Mesendoderm (in vitro differentiated cells): ENCODE results near the gene C15orf39.
"Not testable (repeated sequence)": the region's sequence is repeated elsewhere in the genome, so short reads cannot be mapped to it uniquely, and the experiment has no call there.

Source experiments
- DNase-seq: peaks from one replicate; pipeline ENCODE4 v3.0.0; 2013
- H2AK5ac ChIP-seq: 2 replicates; pipeline ENCODE4 v1.6.1; 2013; ENCODE audit warnings: low read length, inconsistent platforms
- H2BK120ac ChIP-seq: 2 replicates; pipeline ENCODE4 v1.6.1; 2013; ENCODE audit warnings: low read depth, mild to moderate bottlenecking, low read length, moderate library complexity, mixed read lengths
- H2BK15ac ChIP-seq: replicated peaks from 2 replicates; pipeline ENCODE4 v1.6.1; 2013; ENCODE audit warnings: low read depth, mild to moderate bottlenecking, moderate library complexity
- H2BK5ac ChIP-seq: 2 replicates; pipeline ENCODE4 v1.6.1; 2013; ENCODE audit warnings: low read length, inconsistent platforms
- H3K18ac ChIP-seq: 2 replicates; pipeline ENCODE4 v1.6.1; 2013; ENCODE audit warnings: mild to moderate bottlenecking, low read length, mixed read lengths
- H3K23ac ChIP-seq: one replicate; pipeline ENCODE4 v1.6.1; 2013; ENCODE audit warnings: low read length
- H3K27ac ChIP-seq: 2 replicates; pipeline ENCODE4 v1.5.1; 2013; ENCODE audit warnings: low read depth, mild to moderate bottlenecking, inconsistent platforms, low read length, moderate library complexity
- H3K27me3 ChIP-seq: 2 replicates; pipeline ENCODE4 v1.6.1; 2013; ENCODE audit warnings: low read length, control low read depth, mild to moderate bottlenecking, inconsistent platforms; ENCODE audit not compliant: insufficient read depth, poor library complexity
- H3K36me3 ChIP-seq: 2 replicates; pipeline ENCODE4 v1.6.1; 2013; ENCODE audit warnings: low read length, inconsistent platforms; ENCODE audit not compliant: control insufficient read depth, insufficient read depth
- H3K4ac ChIP-seq: one replicate; pipeline ENCODE4 v1.6.1; 2013; ENCODE audit warnings: low read depth, mild to moderate bottlenecking, low read length, moderate library complexity
- H3K4me1 ChIP-seq: 2 replicates; pipeline ENCODE4 v1.6.1; 2013; ENCODE audit warnings: low read depth, low read length, inconsistent platforms; ENCODE audit not compliant: control insufficient read depth
- H3K4me2 ChIP-seq: 2 replicates; pipeline ENCODE4 v1.6.1; 2013; ENCODE audit warnings: low read length
- H3K4me3 ChIP-seq: 2 replicates; pipeline ENCODE4 v1.5.1; 2013; ENCODE audit warnings: mild to moderate bottlenecking, low read length
- H3K56ac ChIP-seq: one replicate; pipeline ENCODE4 v1.6.1; 2013; ENCODE audit warnings: low read length
- H3K79me1 ChIP-seq: 2 replicates; pipeline ENCODE4 v1.6.1; 2013; ENCODE audit warnings: low read length, inconsistent platforms
- H3K79me2 ChIP-seq: 2 replicates; pipeline ENCODE4 v1.6.1; 2013; ENCODE audit warnings: mild to moderate bottlenecking, low read length; ENCODE audit not compliant: control insufficient read depth, insufficient read depth
- H3K9ac ChIP-seq: 2 replicates; pipeline ENCODE4 v1.6.1; 2013; ENCODE audit warnings: low read length, inconsistent platforms
- H4K5ac ChIP-seq: one replicate; pipeline ENCODE4 v1.6.1; 2013; ENCODE audit warnings: low read length
- H4K8ac ChIP-seq: one replicate; pipeline ENCODE4 v1.6.1; 2013; ENCODE audit warnings: low read depth, mild to moderate bottlenecking, control low read depth, low read length, moderate library complexity
- WGBS: extraction: QIAGEN DNeasy Blood & Tissue Kit; methylation state at CpG from one replicate; pipeline ENCODE4 v1.1.7; 2013; ENCODE audit warnings: low lambda C conversion rate, missing lambda C conversion rate; ENCODE audit not compliant: insufficient coverage; ENCODE audit errors: extremely low coverage; 5-methylcytosine and 5-hydroxymethylcytosine counted together

Gene C15orf39

GRCh38 chr15:75163150-75163564 lies 38.5 kb upstream of the C15orf39 start:
- no CpG with 5 or more reads among the region's 3 CpGs for WGBS
- no peak overlapping the region for H2BK120ac ChIP-seq
- no peaks in the 10 kb centered on the region for H3K27me3 ChIP-seq
- H2AK5ac ChIP-seq, result no peak overlapping the region
- H3K79me1 ChIP-seq, result no peaks in the 10 kb centered on the region
- no peak overlapping the region for H3K56ac ChIP-seq
- DNase-seq, result no peak
- no peak overlapping the region for H3K18ac ChIP-seq
- no peak overlapping the region for H4K8ac ChIP-seq
- peak overlapping the region; percentile 9 for H3K23ac ChIP-seq
- no peaks in the 10 kb centered on the region for H3K79me2 ChIP-seq
- no peaks in the 10 kb centered on the region for H3K36me3 ChIP-seq
- H3K27ac ChIP-seq, result no peak overlapping the region
- H2BK5ac ChIP-seq, result no peak overlapping the region
- H3K4me2 ChIP-seq, result no peak overlapping the region
- H3K4me3 ChIP-seq, result no peak overlapping the region
- H2BK15ac ChIP-seq, result no peak overlapping the region
- no peak overlapping the region for H3K4ac ChIP-seq
- no peaks in the 10 kb centered on the region for H3K4me1 ChIP-seq
- no peak overlapping the region for H4K5ac ChIP-seq
- no peak overlapping the region for H3K9ac ChIP-seq

DNA sequence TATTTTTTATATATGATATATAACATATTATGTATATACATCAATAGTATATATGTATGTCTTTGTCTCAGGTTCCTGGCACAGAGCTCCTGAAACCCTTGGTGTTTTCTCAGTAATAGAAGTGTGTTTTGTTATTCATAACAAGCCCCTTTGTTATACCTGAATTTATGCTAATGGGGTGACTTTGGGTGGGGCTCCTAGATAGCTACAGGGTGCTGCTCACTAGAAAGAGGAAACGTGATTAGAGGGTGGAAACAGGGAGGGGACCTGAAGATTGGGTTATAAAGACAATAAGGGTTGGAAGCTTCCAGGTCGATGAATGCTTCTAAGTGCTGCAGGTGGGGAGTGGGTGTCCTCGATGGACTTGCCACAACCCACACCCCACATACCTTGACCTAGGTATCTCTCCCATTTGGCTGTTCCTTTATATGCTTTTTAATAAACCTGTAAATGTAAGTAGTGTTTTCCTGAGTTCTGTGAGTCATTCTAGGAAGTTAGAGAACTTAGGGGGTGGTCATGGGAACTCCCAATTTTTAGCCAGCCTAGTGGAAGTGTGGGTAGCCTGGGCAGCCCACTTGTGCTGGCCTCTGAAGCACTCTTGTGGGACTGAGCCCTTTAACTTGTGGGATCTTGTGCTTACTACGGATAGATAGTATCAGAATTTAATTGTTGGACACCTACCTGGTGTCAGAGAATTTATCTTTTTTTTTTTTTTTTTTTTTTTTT lies 36.9 kb upstream of the C15orf39 start:
- H3K4me1 ChIP-seq, result no peaks in the 10 kb centered on the region
- H3K4ac ChIP-seq, result no peak overlapping the region
- no peak overlapping the region for H3K27ac ChIP-seq
- H3K36me3 ChIP-seq, result no peaks in the 10 kb centered on the region
- no CpG with 5 or more reads among the region's 4 CpGs for WGBS
- H3K56ac ChIP-seq, result no peak overlapping the region
- H2AK5ac ChIP-seq, result no peak overlapping the region
- no peak overlapping the region for H2BK120ac ChIP-seq
- H3K79me1 ChIP-seq, result no peaks in the 10 kb centered on the region
- H3K18ac ChIP-seq, result no peak overlapping the region
- H3K4me2 ChIP-seq, result no peak overlapping the region
- DNase-seq, result no peak
- H4K5ac ChIP-seq, result no peak overlapping the region
- H4K8ac ChIP-seq, result no peak overlapping the region
- H3K27me3 ChIP-seq, result no peaks in the 10 kb centered on the region
- no peak overlapping the region for H3K23ac ChIP-seq
- H3K4me3 ChIP-seq, result no peak overlapping the region
- H2BK5ac ChIP-seq, result no peak overlapping the region
- H3K9ac ChIP-seq, result no peak overlapping the region
- no peaks in the 10 kb centered on the region for H3K79me2 ChIP-seq
- H2BK15ac ChIP-seq, result no peak overlapping the region

GRCh38 chr15:75166489-75167063 lies 35.1 kb upstream of the C15orf39 start:
- H3K79me2 ChIP-seq, H3K4me2 ChIP-seq, H4K8ac ChIP-seq, H4K5ac ChIP-seq, H2BK5ac ChIP-seq, H3K4ac ChIP-seq, H3K79me1 ChIP-seq, H2BK120ac ChIP-seq, H3K27me3 ChIP-seq, H3K56ac ChIP-seq, H3K18ac ChIP-seq, H3K23ac ChIP-seq, H2BK15ac ChIP-seq, H3K4me1 ChIP-seq, H3K4me3 ChIP-seq, H3K9ac ChIP-seq, H3K27ac ChIP-seq, DNase-seq, H2AK5ac ChIP-seq, H3K36me3 ChIP-seq: not testable (repeated sequence)
- WGBS, result no CpG with 5 or more reads among the region's 8 CpGs

- Histone ChIP-seq H4K8ac (no peak overlapping the region), H3K27me3 (no peaks in the 10 kb centered on the region), H3K4me1 (no peaks in the 10 kb centered on the region), H2BK120ac (no peak overlapping the region), H2AK5ac (no peak overlapping the region), H3K4me2 (no peak overlapping the region), H3K23ac (no peak overlapping the region), H3K36me3 (no peaks in the 10 kb centered on the region), H3K4ac (no peak overlapping the region), H3K56ac (no peak overlapping the region), H2BK5ac (no peak overlapping the region), H4K5ac (no peak overlapping the region), H3K18ac (no peak overlapping the region), H3K9ac (no peak overlapping the region), H3K79me2 (no peaks in the 10 kb centered on the region), H2BK15ac (no peak overlapping the region), H3K79me1 (no peaks in the 10 kb centered on the region), H3K27ac (no peak overlapping the region), H3K4me3 (no peak overlapping the region)
- no peak for DNase-seq
- no CpG with 5 or more reads among the region's 5 CpGs for WGBS
These were observed 33.9 kb upstream of the C15orf39 start for GRCh38 chr15:75167588-75168350.

DNA sequence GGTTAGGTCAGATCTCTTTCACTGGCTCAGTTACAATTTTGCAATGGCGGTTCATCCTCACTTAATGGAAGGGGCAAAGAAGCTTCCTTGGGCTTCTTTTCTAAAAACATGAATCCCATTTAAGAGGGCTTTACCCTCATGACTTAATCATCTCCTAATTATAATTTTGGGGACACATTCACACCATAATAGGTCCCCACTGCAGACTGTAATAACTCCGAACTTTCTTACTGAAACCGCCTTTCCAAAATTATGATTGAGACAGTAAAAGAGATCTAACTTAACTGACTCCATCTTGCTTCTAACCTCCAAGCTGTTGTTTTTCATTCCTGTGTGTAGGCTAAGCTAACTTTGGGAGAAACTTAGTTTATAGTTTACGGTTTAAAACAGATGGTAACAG lies 33.3 kb upstream of the C15orf39 start:
- Histone ChIP-seq H2BK5ac (no peak overlapping the region), H3K23ac (no peak overlapping the region), H3K4me2 (no peak overlapping the region), H4K5ac (no peak overlapping the region), H3K79me1 (no peaks in the 10 kb centered on the region), H3K4ac (no peak overlapping the region), H2BK15ac (no peak overlapping the region), H3K18ac (no peak overlapping the region), H3K9ac (no peak overlapping the region), H3K36me3 (no peaks in the 10 kb centered on the region), H3K79me2 (no peaks in the 10 kb centered on the region), H2AK5ac (no peak overlapping the region), H2BK120ac (no peak overlapping the region), H3K27me3 (no peaks in the 10 kb centered on the region), H3K4me3 (no peak overlapping the region), H3K4me1 (no peaks in the 10 kb centered on the region), H3K56ac (no peak overlapping the region), H4K8ac (no peak overlapping the region), H3K27ac (no peak overlapping the region)
- DNase-seq, result no peak
- no CpG with 5 or more reads among the region's 4 CpGs for WGBS
